HFF-Myc (cell line): ENCODE data around the gene LCN9.

Source experiments
- DNase-seq: peaks from one replicate; pipeline ENCODE4 v3.0.0-alpha.2; 2011; ENCODE audit warnings: low read depth; ENCODE audit errors: extremely low read depth
- H3K4me3 ChIP-seq: replicated peaks from 2 replicates; pipeline ENCODE4 v1.5.1; 2011; ENCODE audit warnings: low read depth, mild to moderate bottlenecking, control low read depth, low read length
- TF ChIP-seq, protein P1 (sequence below): IDR thresholded peaks from 2 replicates; pipeline ENCODE4 v1.5.1; 2012; ENCODE audit warnings: mild to moderate bottlenecking, low read depth, low read length, control low read depth; ENCODE audit errors: missing control alignments

LCN9 gene

DNA sequence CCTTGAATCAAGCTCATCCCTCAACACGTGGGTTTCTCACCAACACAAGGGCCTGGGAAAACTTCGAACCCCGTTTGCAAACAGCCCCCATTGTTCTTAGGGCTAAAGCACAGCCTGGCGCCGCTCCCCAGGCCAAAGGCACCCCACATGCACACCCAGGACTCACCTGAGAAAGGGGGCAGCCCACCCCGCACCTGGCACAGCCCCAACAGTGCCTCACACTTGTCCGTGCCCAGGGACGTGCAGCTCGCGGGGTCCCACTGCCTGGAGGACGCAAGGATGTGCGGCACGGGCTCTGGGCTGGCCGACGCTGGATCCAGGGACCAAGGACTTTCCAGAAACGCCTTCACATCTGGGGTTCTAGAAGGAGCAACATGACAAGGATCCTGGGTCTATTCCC lies 33.3 kb downstream of the LCN9 start:
- DNase-seq = no peak
- no peak overlapping the region for H3K4me3 ChIP-seq
- TF ChIP-seq, protein P1, sequence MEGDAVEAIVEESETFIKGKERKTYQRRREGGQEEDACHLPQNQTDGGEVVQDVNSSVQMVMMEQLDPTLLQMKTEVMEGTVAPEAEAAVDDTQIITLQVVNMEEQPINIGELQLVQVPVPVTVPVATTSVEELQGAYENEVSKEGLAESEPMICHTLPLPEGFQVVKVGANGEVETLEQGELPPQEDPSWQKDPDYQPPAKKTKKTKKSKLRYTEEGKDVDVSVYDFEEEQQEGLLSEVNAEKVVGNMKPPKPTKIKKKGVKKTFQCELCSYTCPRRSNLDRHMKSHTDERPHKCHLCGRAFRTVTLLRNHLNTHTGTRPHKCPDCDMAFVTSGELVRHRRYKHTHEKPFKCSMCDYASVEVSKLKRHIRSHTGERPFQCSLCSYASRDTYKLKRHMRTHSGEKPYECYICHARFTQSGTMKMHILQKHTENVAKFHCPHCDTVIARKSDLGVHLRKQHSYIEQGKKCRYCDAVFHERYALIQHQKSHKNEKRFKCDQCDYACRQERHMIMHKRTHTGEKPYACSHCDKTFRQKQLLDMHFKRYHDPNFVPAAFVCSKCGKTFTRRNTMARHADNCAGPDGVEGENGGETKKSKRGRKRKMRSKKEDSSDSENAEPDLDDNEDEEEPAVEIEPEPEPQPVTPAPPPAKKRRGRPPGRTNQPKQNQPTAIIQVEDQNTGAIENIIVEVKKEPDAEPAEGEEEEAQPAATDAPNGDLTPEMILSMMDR = no peak

GRCh38 chr9:135697226-135697625 lies 34.1 kb downstream of the LCN9 start:
- H3K4me3 ChIP-seq = no peak overlapping the region
- TF ChIP-seq, protein P1 = no peak
- no peak for DNase-seq

DNA sequence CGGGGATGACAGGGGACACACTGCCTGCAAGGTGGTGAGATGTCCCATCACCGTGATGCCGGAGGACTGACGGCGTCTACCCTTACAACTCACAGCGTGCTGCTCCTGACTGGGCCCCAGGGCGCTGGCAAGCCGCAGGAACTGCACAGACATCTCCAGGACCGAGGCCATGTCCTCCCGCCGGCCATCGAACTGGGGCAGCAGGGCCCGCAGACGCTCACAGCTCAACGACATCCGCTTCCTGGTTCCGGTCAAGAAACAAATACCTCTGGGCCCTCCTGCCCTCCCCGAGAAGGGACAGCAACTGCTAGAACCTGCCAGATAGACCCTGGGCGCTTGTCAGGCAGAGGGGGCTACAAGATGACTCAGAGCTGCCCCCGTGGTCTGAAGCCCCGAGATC lies 35.1 kb downstream of the LCN9 start:
- DNase-seq = no peak
- no peak overlapping the region for H3K4me3 ChIP-seq
- TF ChIP-seq, protein P1 = no peak

DNA sequence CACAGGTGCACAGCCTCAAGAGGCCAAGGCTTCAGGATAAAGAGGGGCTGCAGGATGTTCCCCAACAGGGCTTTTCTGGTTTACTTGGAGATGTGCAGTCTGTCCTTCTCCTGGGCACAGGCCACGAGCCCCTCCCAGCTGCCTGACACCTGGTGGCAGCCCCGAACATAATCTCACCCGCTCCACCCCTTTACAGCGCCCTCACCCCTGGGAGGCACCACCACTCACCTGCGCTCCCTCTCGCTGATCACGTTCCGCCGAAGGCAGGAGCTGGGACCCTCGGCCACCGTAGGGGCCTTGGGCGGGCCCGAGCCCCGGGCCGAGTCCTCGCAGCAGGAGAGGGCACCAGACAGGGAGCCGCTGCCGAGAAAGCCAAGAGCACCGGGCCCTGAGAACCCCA lies 35.7 kb downstream of the LCN9 start:
- TF ChIP-seq, protein P1 = no peak
- DNase-seq = no peak
- no peak overlapping the region for H3K4me3 ChIP-seq

GRCh38 chr9:135699440-135699839 lies 36.3 kb downstream of the LCN9 start, which contains the start of gene SOHLH1:
SOHLH1 (minus strand) TSS chr9:135699481; CDS start chr9:135699467, 14 bp downstream.
- DNase-seq = no peak
- TF ChIP-seq, protein P1 = no peak
- no peak within 1 kb of the TSS for H3K4me3 ChIP-seq

DNA sequence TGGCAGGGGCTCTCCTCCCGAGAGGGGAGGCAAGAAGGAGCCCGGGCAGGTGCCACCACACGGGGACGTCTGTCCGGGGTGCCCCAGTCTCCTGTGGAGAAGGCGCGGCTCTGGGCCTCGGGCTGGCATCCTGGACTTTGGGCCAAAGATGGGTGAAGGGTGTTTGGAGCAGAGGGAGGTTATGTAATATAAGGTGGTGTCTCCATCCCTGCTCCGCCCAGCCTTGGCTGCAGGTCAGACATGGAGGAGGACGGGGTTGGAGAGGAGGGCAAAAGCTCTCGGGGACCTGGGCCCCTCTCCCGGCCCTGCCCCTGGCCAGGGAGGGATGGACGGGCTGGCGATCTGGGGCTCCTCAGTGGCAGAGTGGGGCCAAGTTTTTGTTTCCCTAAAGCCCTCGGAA lies 37.4 kb downstream of the LCN9 start:
- TF ChIP-seq, protein P1 = no peak
- no peak for DNase-seq
- H3K4me3 ChIP-seq = no peak overlapping the region
